Endothelial cell of umbilical vein (primary cell): Measurements from ENCODE around the gene ZNF219. TPM values are rescaled to one million over a fixed set of nuclear protein-coding genes. Genes with fewer than 3 reads are reported as not detected.

Experiments
- Bru-seq: library from RNA; stranded (reverse); fragments of 400-500 nt; gene quantifications from one replicate; lab custom pipeline; 2021; lab: Mats Ljungman, UMichigan
- BruChase-seq, 2 experiments: library from RNA; stranded (reverse); fragments of 400-500 nt; gene quantifications; one replicate each; lab custom pipeline; 2021; lab: Mats Ljungman, UMichigan
- BruUV-seq: library from RNA; stranded (reverse); fragments of 400-500 nt; replicated peaks from 2 replicates; lab custom pipeline; 2021; lab: Mats Ljungman, UMichigan
- CTCF ChIA-PET: fragments of 300-600, 350-600 bp; sonication (Branson Sonifier 250); formaldehyde crosslinking; loops from one replicate; lab custom pipeline; 2021; ENCODE audit warnings: antibody characterized with exemption, inconsistent platforms; lab: Charles Lee
- POLR2A ChIA-PET: fragments of 300-600, 350-600 bp; sonication (Branson Sonifier 250); formaldehyde crosslinking; loops from one replicate; lab custom pipeline; 2021; ENCODE audit warnings: antibody characterized with exemption, inconsistent platforms; lab: Charles Lee
- DNase-seq: peaks from one replicate; pipeline ENCODE4 v3.0.0-alpha.2; 2011; ENCODE audit warnings: low read depth, low spot score
- FAIRE-seq: peaks from 2 replicates; lab custom pipeline; 2011; peaks lifted over from hg19 to GRCh38; lab: Jason Lieb, UNC
- H2AFZ ChIP-seq: 2 replicates; pipeline ENCODE4 v1.6.0; 2012; ENCODE audit warnings: low read depth, low read length, control low read depth, inconsistent platforms
- H3K27ac ChIP-seq: 2 replicates; pipeline ENCODE4 v1.5.1; 2011; ENCODE audit warnings: low read depth, mild to moderate bottlenecking, control low read depth, low read length, moderate library complexity; ENCODE audit not compliant: insufficient read depth
- H3K27me3 ChIP-seq, 2 experiments: 2 replicates each; pipeline versions ENCODE4 v1.6.0 to v1.6.1; 2011; ENCODE audit warnings: low read length in 2 of 2, mixed read lengths in 1 of 2; ENCODE audit not compliant: control insufficient read depth in 2 of 2, insufficient read depth in 2 of 2
- H3K36me3 ChIP-seq, 2 experiments: 2 replicates in 1 of 2; 3 replicates in 1 of 2; pipeline ENCODE4 v1.5.1; 2011; ENCODE audit warnings: low read length in 2 of 2, mild to moderate bottlenecking in 1 of 2, moderate library complexity in 1 of 2; ENCODE audit not compliant: control insufficient read depth in 2 of 2, insufficient read depth in 2 of 2; ENCODE audit errors: extremely low read depth in 1 of 2
- H3K4me1 ChIP-seq: 3 replicates; pipeline ENCODE4 v1.5.1; 2011; ENCODE audit warnings: mild to moderate bottlenecking, low read length; ENCODE audit not compliant: control insufficient read depth, insufficient read depth; ENCODE audit errors: extremely low read depth
- H3K4me2 ChIP-seq: 2 replicates; pipeline ENCODE4 v1.6.1; 2011; ENCODE audit warnings: low read length, control low read depth, mixed read lengths; ENCODE audit not compliant: insufficient read depth
- H3K4me3 ChIP-seq, 3 experiments: fragments of 200-600 bp in 1 of 3; sonication (generic), shearing (Covaris generic) in 1 of 3; replicated peaks in 1 of 3; 2 replicates each; pipeline ENCODE4 v1.5.1; 2011 to 2016; ENCODE audit warnings: control low read depth in 3 of 3, low read length in 3 of 3, mild to moderate bottlenecking in 2 of 3, inconsistent platforms in 1 of 3, low read depth in 1 of 3, moderate library complexity in 1 of 3; ENCODE audit not compliant: insufficient read depth in 1 of 3
- H3K79me2 ChIP-seq: 2 replicates; pipeline ENCODE4 v1.6.0; 2012; ENCODE audit warnings: low read length, inconsistent platforms; ENCODE audit not compliant: control insufficient read depth, insufficient read depth
- H3K9ac ChIP-seq: replicated peaks from 2 replicates; pipeline ENCODE3; 2011; ENCODE audit warnings: low read length, control low read depth; ENCODE audit not compliant: insufficient read depth; ENCODE audit errors: extremely low read depth
- H3K9me1 ChIP-seq: replicated peaks from 3 replicates; pipeline ENCODE4 v1.6.0; 2011; ENCODE audit warnings: mild to moderate bottlenecking, low read length; ENCODE audit not compliant: control insufficient read depth, insufficient read depth; ENCODE audit errors: extremely low read depth
- H3K9me3 ChIP-seq: replicated peaks from 2 replicates; pipeline ENCODE4 v1.5.1; 2012; ENCODE audit warnings: low read length, inconsistent platforms; ENCODE audit not compliant: control insufficient read depth, insufficient read depth
- H4K20me1 ChIP-seq: replicated peaks from 2 replicates; pipeline ENCODE3; 2011; ENCODE audit warnings: mild to moderate bottlenecking, low read length; ENCODE audit not compliant: control insufficient read depth, insufficient read depth; ENCODE audit errors: extremely low read depth
- CTCF ChIP-seq, 2 donors: IDR thresholded peaks; 1 replicate in 1 of 2; 2 replicates in 1 of 2; pipeline ENCODE4 v1.5.1; 2011; ENCODE audit warnings: low read length in 2 of 2, mild to moderate bottlenecking in 2 of 2, moderate library complexity in 2 of 2, control low read depth in 1 of 2, inconsistent platforms in 1 of 2, low read depth in 1 of 2; ENCODE audit not compliant: insufficient read depth in 1 of 2; ENCODE audit errors: extremely low read depth in 1 of 2
- EZH2 ChIP-seq: IDR thresholded peaks from 2 replicates; pipeline ENCODE4 v1.6.1; 2012; ENCODE audit warnings: borderline replicate concordance, low read depth, mild to moderate bottlenecking, moderate library complexity, low read length, inconsistent platforms; ENCODE audit not compliant: severe bottlenecking
- FOS ChIP-seq: IDR thresholded peaks from 2 replicates; pipeline ENCODE4 v1.6.1; 2011; ENCODE audit warnings: mild to moderate bottlenecking, low read length, moderate library complexity, borderline replicate concordance; ENCODE audit not compliant: insufficient read depth
- GATA2 ChIP-seq: IDR thresholded peaks from 2 replicates; pipeline ENCODE4 v1.7.0; 2011; ENCODE audit warnings: low read depth, mild to moderate bottlenecking, moderate library complexity, mixed read lengths, low read length; ENCODE audit not compliant: insufficient read length, insufficient read depth
- JUN ChIP-seq: IDR thresholded peaks from 2 replicates; pipeline ENCODE4 v1.6.1; 2011; ENCODE audit warnings: borderline replicate concordance, low read depth; ENCODE audit not compliant: insufficient read length, insufficient read depth
- MYC ChIP-seq: IDR thresholded peaks from one replicate; pipeline ENCODE4 v1.6.1; 2011; ENCODE audit warnings: mild to moderate bottlenecking, low read depth, low read length
- POLR2A ChIP-seq: IDR thresholded peaks from 2 replicates; pipeline ENCODE4 v1.6.1; 2012; ENCODE audit warnings: low read depth, mild to moderate bottlenecking, control low read depth, low read length
- POLR2AphosphoS5 ChIP-seq: IDR thresholded peaks from 2 replicates; pipeline ENCODE4 v1.6.1; 2012; ENCODE audit warnings: low read depth, mild to moderate bottlenecking, control low read depth, low read length, moderate library complexity; ENCODE audit not compliant: insufficient read depth
- dilution Hi-C: fragments of 300-500 bp; cut with MboI; formaldehyde crosslinking; loops from one replicate; pipeline ENCODE4 v1.15.0; 2019; ENCODE audit warnings: low sequenced_read_pairs; ENCODE audit not compliant: extremely low pct_ligation_motif_present
- intact Hi-C: fragments of 100-400 bp; cut with micrococcal nuclease; formaldehyde crosslinking; loops from one replicate; pipeline ENCODE4 v1.10.0; 2022
- long read RNA-seq: library from polyadenylated mRNA; stranded (forward); transcript quantifications from one replicate; pipeline ENCODE4 v2.0.0, GENCODE V29; 2021
- polyA minus RNA-seq, 3 experiments: library from RNA; depleted of rRNA, polyadenylated mRNA; stranded (reverse); fragments of >200 nt; gene quantifications; 1 replicate in 1 of 3; 2 replicates in 2 of 3; pipeline ENCODE4 v1.2.3, GENCODE V29; 2011
- polyA plus RNA-seq, 4 experiments: library from polyadenylated mRNA; depleted of rRNA in 3 of 4; stranded (reverse) in 3 of 4; unstranded in 1 of 4; fragments of >200 nt; gene quantifications; 2 replicates each; pipeline versions ENCODE4 v1.2.1 to v1.2.3, GENCODE V29; 2011 to 2012; ENCODE audit warnings: missing spikeins in 1 of 4
- total RNA-seq: library from RNA; stranded (reverse); gene quantifications from 2 replicates; pipeline ENCODE4 v1.2.3, GENCODE V29; 2021
- TF ChIP-seq, protein P1 (sequence below): IDR thresholded peaks from 2 replicates; pipeline ENCODE4 v1.6.1; 2011; ENCODE audit not compliant: insufficient read depth, insufficient read length

Gene ZNF219
- 12.8 and 15.2 TPM in 2 replicates for total RNA-seq
- polyA plus RNA-seq = 13.2 and 21.2 TPM in 2 replicates
- polyA plus RNA-seq (2011; cell fraction: cytosol; rRNA removed) = 3.6 and 7.8 TPM in 2 replicates
- polyA plus RNA-seq (2011; cell fraction: nucleus; rRNA removed) = 17.9 and 19.4 TPM in 2 replicates
- polyA plus RNA-seq (2012) = 2.8 and 4.3 TPM in 2 replicates
- polyA minus RNA-seq = 7.4 and 7.7 TPM in 2 replicates
- 21.7 TPM for polyA minus RNA-seq (2011; cell fraction: cytosol; rRNA and poly(A)+ RNA removed)
- 4.5 and 12.0 TPM in 2 replicates for polyA minus RNA-seq (2011; cell fraction: nucleus; rRNA and poly(A)+ RNA removed)
- Bru-seq, nascent RNA = percentile 42 among the genes with signal in this experiment
- percentile 54 among the genes with signal in this experiment for BruChase-seq, experiment 1, labeled RNA remaining after a 6-hour chase
- BruChase-seq, experiment 2, labeled RNA remaining after a 2-hour chase = percentile 56 among the genes with signal in this experiment
- long read RNA-seq, partial matches to known transcripts = 8 of 10 reads
- long read RNA-seq, other reads (novel, unspliced or antisense) = 1 of 10 reads

DNA sequence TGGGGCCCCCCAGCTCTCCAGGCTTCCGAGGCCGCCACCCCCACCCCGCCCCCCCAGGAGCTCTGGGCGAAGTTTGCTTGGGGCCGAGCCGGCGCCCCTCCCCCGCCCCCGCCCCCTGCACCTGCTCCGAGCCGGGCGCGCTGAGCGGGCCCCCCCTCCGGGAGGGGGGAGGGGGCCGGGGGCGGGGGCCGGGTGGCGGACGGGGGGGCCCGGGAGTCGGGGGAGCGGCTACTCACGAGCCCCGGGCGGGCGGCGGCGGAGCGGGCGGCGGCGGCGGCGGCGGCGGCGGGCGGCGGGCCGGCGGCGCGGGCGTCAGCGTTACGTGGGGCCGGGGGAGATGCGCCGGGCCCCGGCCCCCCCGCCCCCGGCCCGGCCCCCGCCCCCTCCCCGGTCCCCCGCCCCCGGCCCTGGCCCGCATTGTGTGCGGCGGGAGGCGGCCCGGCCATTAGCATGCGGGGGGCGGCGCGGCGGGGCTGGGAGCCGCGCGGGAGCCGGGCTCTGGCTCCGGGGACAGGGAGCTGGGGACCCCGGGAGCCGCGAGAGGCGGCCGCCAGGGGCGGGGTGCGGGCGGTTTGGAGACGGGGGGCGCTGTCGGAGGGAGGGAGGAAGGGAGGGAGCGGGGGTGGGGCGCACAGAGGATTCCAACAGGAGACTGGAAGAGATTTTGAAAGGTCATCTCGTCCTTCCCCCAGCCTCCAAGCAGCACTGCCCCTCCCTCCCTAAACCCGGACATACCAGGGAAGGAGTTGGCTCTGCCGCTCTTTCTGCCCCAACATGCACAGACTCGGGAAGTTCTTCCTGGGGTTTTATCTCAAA, at the start of gene ZNF219:
Gene ZNF219, minus strand, starts transcription at position 580 of the 816 bp plus-strand sequence. CDS start 5,064 bp downstream, outside the sequence.
- Histone ChIP-seq H3K9me3 (no peaks in the 10 kb centered on the region), H3K79me2 (no peaks in the 10 kb centered on the region), H3K4me2 (peak within 1 kb of the TSS; percentile 77), H2AFZ (peak within 1 kb of the TSS; percentile 56), H3K27me3 (peaks cover 12 to 26% of the 10 kb centered on the region in 2 experiments), H3K4me3 (peak within 1 kb of the TSS; percentile 46 to 72 (median 58)), H3K9me1 (no peaks in the 10 kb centered on the region), H3K4me1 (peaks cover 15% of the 10 kb centered on the region), H4K20me1 (no peaks in the 10 kb centered on the region), H3K9ac (peak within 1 kb of the TSS; percentile 12), H3K27ac (no peak within 1 kb of the TSS), H3K36me3 (no peaks in the 10 kb centered on the region)
- ChIA-PET POLR2A (no interaction called here), CTCF (interaction anchor here (1.1 to 6.9 kb wide), 4 partner anchors 12 to 84 kb away, joined by 3 to 131 read pairs (median 6); partner anchors contain the start of gene ARHGEF40)
- DNase-seq (peak; percentile 39), FAIRE-seq (peak; percentile 43)
- no TSS peak for BruUV-seq
- TF ChIP-seq EZH2 = peak; percentile 72
- TF ChIP-seq MYC = no peak
- dilution Hi-C loops = no loop called here
- intact Hi-C loops = no loop called here

GRCh38 chr14:21145437-21145836, 47.0 kb upstream of the ZNF219 start:
- Histone ChIP-seq H3K79me2 (no peaks in the 10 kb centered on the region), H3K4me3 (no peak overlapping the region), H2AFZ (no peak overlapping the region), H3K9me3 (no peaks in the 10 kb centered on the region), H3K9me1 (no peaks in the 10 kb centered on the region), H3K27me3 (peaks cover 0 to 3% of the 10 kb centered on the region in 2 experiments), H3K4me1 (no peaks in the 10 kb centered on the region), H3K27ac (no peak overlapping the region), H3K9ac (no peak overlapping the region), H3K4me2 (no peak overlapping the region), H4K20me1 (no peaks in the 10 kb centered on the region), H3K36me3 (no peaks in the 10 kb centered on the region)
- POLR2A ChIA-PET = no interaction called here
- dilution Hi-C loops (no loop called here), intact Hi-C loops (no loop called here)
- no TSS peak for BruUV-seq
- FAIRE-seq (no peak), DNase-seq (no peak)
- no peak for TF ChIP-seq POLR2AphosphoS5
- no peak for TF ChIP-seq FOS
- TF ChIP-seq MYC = no peak
- no peak for TF ChIP-seq EZH2
- TF ChIP-seq JUN = no peak
- TF ChIP-seq POLR2A = no peak
- TF ChIP-seq, protein P1, sequence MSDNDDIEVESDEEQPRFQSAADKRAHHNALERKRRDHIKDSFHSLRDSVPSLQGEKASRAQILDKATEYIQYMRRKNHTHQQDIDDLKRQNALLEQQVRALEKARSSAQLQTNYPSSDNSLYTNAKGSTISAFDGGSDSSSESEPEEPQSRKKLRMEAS = no peak
- TF ChIP-seq CTCF (IDR thresholded peaks at IDR 0.05; ENCODE audit: extremely low read depth in 1 of 2, insufficient read depth in 1 of 2, low read depth in 1 of 2, low read length in 2 of 2) = no peak
- TF ChIP-seq GATA2 = no peak
- CTCF ChIA-PET = interaction anchor here (1.8 kb wide), 1 partner anchor 9 kb away, joined by 9 read pairs; no protein-coding TSS in a partner anchor
